K562 (cell line): ENCODE measurements around the gene UPF1. TPM values are rescaled to one million over a fixed set of nuclear protein-coding genes. Genes with fewer than 3 reads are reported as not detected.

Experiments used
- ATAC-seq: fragments of 200-7000 bp; cut with Tn5 transposase; 3 replicates; pipeline ENCODE4 v1.9.1; 2020; ENCODE audit warnings: moderate library complexity
- BruUV-seq: library from RNA; stranded (reverse); fragments of 400-500 nt; replicated peaks from 2 replicates; lab custom pipeline; 2021; lab: Mats Ljungman, UMichigan
- CTCF ChIA-PET: fragments of 300-600 bp; formaldehyde crosslinking; extraction: SDS; loops from one replicate; lab custom pipeline; 2021; ENCODE audit warnings: low intra/inter-chr PET ratio; lab: Yijun Ruan, JAX
- POLR2A ChIA-PET: fragments of 300-600, 350-650 bp; sonication (Branson Sonifier 250); formaldehyde crosslinking; extraction: SDS; loops from one replicate; lab custom pipeline; 2021; ENCODE audit warnings: antibody characterized with exemption, inconsistent platforms; lab: Yijun Ruan, JAX
- DNase-seq, 4 experiments: peaks; one replicate each; pipeline versions ENCODE4 v3.0.0 to v3.0.0-alpha.2; 2011 to 2018; ENCODE audit warnings: low spot score in 3 of 4, mixed read lengths in 3 of 4; ENCODE audit errors: extremely low read depth in 1 of 4
- FAIRE-seq: peaks from 2 replicates; lab custom pipeline; 2011; peaks lifted over from hg19 to GRCh38; lab: Jason Lieb, UNC
- H2AFZ ChIP-seq: 2 replicates; pipeline ENCODE4 v1.6.0; 2011; ENCODE audit warnings: low read depth, low read length, control low read depth, inconsistent platforms
- H3K27ac ChIP-seq: fragments of 200-600 bp; 3 replicates; pipeline ENCODE4 v1.8.0; 2011; ENCODE audit warnings: low read depth, mild to moderate bottlenecking, control low read depth, inconsistent platforms, low read length, moderate library complexity, mixed read lengths; ENCODE audit errors: extremely low read depth
- H3K27me3 ChIP-seq, 2 experiments: fragments of 300-600 bp in 1 of 2; 2 replicates in 1 of 2; 3 replicates in 1 of 2; pipeline versions ENCODE4 v1.6.0 to v1.8.0; 2011; ENCODE audit warnings: inconsistent platforms in 2 of 2, low read length in 2 of 2, mild to moderate bottlenecking in 1 of 2, mixed read lengths in 1 of 2, moderate library complexity in 1 of 2; ENCODE audit not compliant: control insufficient read depth in 2 of 2, insufficient read depth in 2 of 2
- H3K36me3 ChIP-seq: fragments of 300-600 bp; 3 replicates; pipeline ENCODE4 v1.8.0; 2011; ENCODE audit warnings: mild to moderate bottlenecking, low read length, inconsistent platforms; ENCODE audit not compliant: control insufficient read depth, insufficient read depth
- H3K4me1 ChIP-seq, 2 experiments: fragments of 200-600 bp in 1 of 2; replicated peaks in 1 of 2; 2 replicates in 1 of 2; 3 replicates in 1 of 2; pipeline versions ENCODE4 v1.5.1 to v1.8.0; 2011; ENCODE audit warnings: inconsistent platforms in 2 of 2, low read length in 2 of 2, mild to moderate bottlenecking in 1 of 2, mixed read lengths in 1 of 2, moderate library complexity in 1 of 2; ENCODE audit not compliant: control insufficient read depth in 2 of 2, insufficient read depth in 2 of 2
- H3K4me2 ChIP-seq: 2 replicates; pipeline ENCODE4 v1.6.1; 2011; ENCODE audit warnings: low read length, control low read depth, inconsistent platforms, mixed read lengths; ENCODE audit not compliant: insufficient read depth
- H3K4me3 ChIP-seq: fragments of 200-600 bp; sonication (generic), shearing (Covaris generic); 2 replicates; pipeline ENCODE4 v1.5.1; 2016; ENCODE audit warnings: control low read depth, inconsistent platforms
- H3K79me2 ChIP-seq: fragments of 200-600 bp; 3 replicates; pipeline ENCODE4 v1.8.0; 2011; ENCODE audit warnings: low read length, inconsistent platforms; ENCODE audit not compliant: control insufficient read depth, insufficient read depth
- H3K9ac ChIP-seq, 2 experiments: 2 replicates each; pipeline versions ENCODE4 v1.6.0 to v1.6.1; 2011; ENCODE audit warnings: low read depth in 2 of 2, low read length in 2 of 2, control low read depth in 1 of 2, inconsistent platforms in 1 of 2, mild to moderate bottlenecking in 1 of 2, mixed read lengths in 1 of 2; ENCODE audit not compliant: insufficient read depth in 1 of 2
- H3K9me1 ChIP-seq: one replicate; pipeline ENCODE4 v1.6.0; 2011; ENCODE audit warnings: inconsistent platforms, mild to moderate bottlenecking, low read length, moderate library complexity; ENCODE audit not compliant: control insufficient read depth, insufficient read depth
- H3K9me3 ChIP-seq: replicated peaks from 2 replicates; pipeline ENCODE4 v1.5.1; 2011; ENCODE audit warnings: low read depth, low read length, inconsistent platforms; ENCODE audit not compliant: control insufficient read depth, insufficient read depth
- H4K20me1 ChIP-seq: replicated peaks from 2 replicates; pipeline ENCODE4 v1.6.1; 2011; ENCODE audit warnings: low read length, inconsistent platforms, mixed read lengths; ENCODE audit not compliant: control insufficient read depth, insufficient read depth
- CCAR2 ChIP-seq: fragments of 200-400 bp; formaldehyde crosslinking; IDR thresholded peaks from 2 replicates; pipeline ENCODE4 v1.6.1; 2017; ENCODE audit warnings: mild to moderate bottlenecking, low read depth, low read length
- STAT5B ChIP-seq: fragments of 250-450 bp; sonication (Bioruptor Pico); IDR thresholded peaks from 2 replicates; pipeline ENCODE4 v1.8.0; 2021; ENCODE audit warnings: mild to moderate bottlenecking, inconsistent platforms
- WGBS: fragments of 100-300 bp; shearing (Covaris generic); methylation state at CpG from one replicate; pipeline ENCODE4 v1.1.6; 2016; ENCODE audit warnings: low coverage, mixed read lengths; ENCODE audit not compliant: insufficient coverage; ENCODE audit errors: missing lambda C conversion rate; 5-methylcytosine and 5-hydroxymethylcytosine counted together
- in situ Hi-C: fragments of 300-500 bp; cut with MboI; formaldehyde crosslinking; loops from 4 replicates; pipeline ENCODE4 v1.15.0; 2018; ENCODE audit warnings: inconsistent platforms, mixed read lengths
- intact Hi-C: fragments of 100-400 bp; cut with micrococcal nuclease; formaldehyde crosslinking; loops from 2 replicates; pipeline ENCODE4 v1.14.2; 2022
- polyA plus RNA-seq, 8 experiments: library from polyadenylated mRNA; depleted of rRNA in 4 of 8; stranded (reverse) in 5 of 8; unstranded in 3 of 8; fragments of >200 nt; fragmentation: Nextera tagmentation in 2 of 8; fragmentation: Illumina TruSeq in 1 of 8; extraction: Ambion mirVana in 2 of 8; extraction: Trizol in 1 of 8; gene quantifications; 2 replicates each; pipeline versions ENCODE4 v1.2.1 to v1.2.3, GENCODE V29; 2011 to 2014; ENCODE audit warnings: inconsistent platforms in 1 of 8, missing spikeins in 1 of 8
- total RNA-seq, 7 experiments: library from RNA; depleted of rRNA in 6 of 7; stranded (reverse); fragments of >200 nt in 6 of 7; fragmentation: Illumina TruSeq in 2 of 7; extraction: Trizol in 2 of 7; gene quantifications; 2 replicates each; pipeline versions ENCODE4 v1.2.1 to v1.2.3, GENCODE V29; 2011 to 2021; ENCODE audit warnings: low replicate concordance in 1 of 7
- TF ChIP-seq, protein P1 (sequence below): IDR thresholded peaks from 3 replicates; pipeline ENCODE4 v1.6.1; 2011; ENCODE audit warnings: borderline replicate concordance, mild to moderate bottlenecking, moderate library complexity; ENCODE audit not compliant: insufficient read length; ENCODE audit errors: extremely low read depth

The UPF1 gene
- total and polyA plus RNA-seq, 9 of the 15 experiments (the other 6 are each of a cell fraction or from before 2014, with no cell fraction given): 0.34 to 103 (median 27.9) TPM

DNA sequence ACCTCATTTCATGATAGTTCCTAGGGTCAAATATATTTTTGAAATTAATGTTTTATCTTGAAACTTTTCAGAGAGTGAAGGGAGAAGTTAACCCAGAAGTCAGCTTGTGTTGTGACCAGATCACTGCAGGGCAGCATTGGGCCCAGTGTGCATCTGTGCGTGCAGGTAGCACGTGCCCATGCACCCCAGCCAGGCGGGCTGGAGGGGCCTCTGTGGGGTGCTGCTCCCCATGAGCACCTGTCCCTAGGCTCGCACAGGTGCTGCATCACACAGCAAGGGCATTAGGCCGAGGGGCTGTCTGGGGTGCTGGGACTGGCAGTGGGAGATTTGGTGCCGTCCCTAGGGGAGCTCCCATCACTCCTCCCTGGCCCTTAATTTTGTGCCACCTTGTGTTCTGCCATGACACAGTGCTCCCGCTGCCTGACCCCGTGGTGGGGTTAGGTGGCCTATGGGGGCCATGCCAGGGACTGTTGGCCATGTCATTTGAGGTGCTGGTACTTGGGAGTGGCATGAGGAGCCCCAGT lies 13.1 kb downstream of the UPF1 start:
- H3K27ac ChIP-seq: no peak overlapping the region
- POLR2A ChIA-PET: interaction anchor here (0.5 to 3.1 kb wide), 4 partner anchors 10 to 540 kb away, joined by 3 to 21 read pairs (median 5); no protein-coding TSS in a partner anchor
- FAIRE-seq (no peak), DNase-seq (no peak), ATAC-seq (no peak)
- in situ Hi-C loops (no loop called here), intact Hi-C loops (loop anchor here (10.0 kb wide), 1 partner anchor 250 kb away; no protein-coding TSS in a partner anchor)
- no TSS peak for BruUV-seq
- peaks cover 99% of the 10 kb centered on the region for H3K79me2 ChIP-seq
- no peak overlapping the region for H2AFZ ChIP-seq
- H3K9me1 ChIP-seq: peaks cover 23% of the 10 kb centered on the region
- H3K36me3 ChIP-seq: peaks cover 77% of the 10 kb centered on the region
- CTCF ChIA-PET: no interaction called here
- H3K27me3 ChIP-seq: no peaks in the 10 kb centered on the region; a peak in 1 of 5 replicates
- H3K4me3 ChIP-seq: no peak overlapping the region
- H3K4me2 ChIP-seq: no peak overlapping the region
- no peaks in the 10 kb centered on the region for H3K9me3 ChIP-seq
- peaks cover 73% of the 10 kb centered on the region for H4K20me1 ChIP-seq
- H3K4me1 ChIP-seq: peaks cover 6 to 41% of the 10 kb centered on the region in 2 experiments; a peak in 4 of 5 replicates
- H3K9ac ChIP-seq: peak overlapping the region in 1 of 2 experiments; percentile 50; a peak in 1 of 4 replicates
- TF ChIP-seq STAT5B (CRISPR knock-in tag) (no peak), CCAR2 (no peak)
- TF ChIP-seq, protein P1, sequence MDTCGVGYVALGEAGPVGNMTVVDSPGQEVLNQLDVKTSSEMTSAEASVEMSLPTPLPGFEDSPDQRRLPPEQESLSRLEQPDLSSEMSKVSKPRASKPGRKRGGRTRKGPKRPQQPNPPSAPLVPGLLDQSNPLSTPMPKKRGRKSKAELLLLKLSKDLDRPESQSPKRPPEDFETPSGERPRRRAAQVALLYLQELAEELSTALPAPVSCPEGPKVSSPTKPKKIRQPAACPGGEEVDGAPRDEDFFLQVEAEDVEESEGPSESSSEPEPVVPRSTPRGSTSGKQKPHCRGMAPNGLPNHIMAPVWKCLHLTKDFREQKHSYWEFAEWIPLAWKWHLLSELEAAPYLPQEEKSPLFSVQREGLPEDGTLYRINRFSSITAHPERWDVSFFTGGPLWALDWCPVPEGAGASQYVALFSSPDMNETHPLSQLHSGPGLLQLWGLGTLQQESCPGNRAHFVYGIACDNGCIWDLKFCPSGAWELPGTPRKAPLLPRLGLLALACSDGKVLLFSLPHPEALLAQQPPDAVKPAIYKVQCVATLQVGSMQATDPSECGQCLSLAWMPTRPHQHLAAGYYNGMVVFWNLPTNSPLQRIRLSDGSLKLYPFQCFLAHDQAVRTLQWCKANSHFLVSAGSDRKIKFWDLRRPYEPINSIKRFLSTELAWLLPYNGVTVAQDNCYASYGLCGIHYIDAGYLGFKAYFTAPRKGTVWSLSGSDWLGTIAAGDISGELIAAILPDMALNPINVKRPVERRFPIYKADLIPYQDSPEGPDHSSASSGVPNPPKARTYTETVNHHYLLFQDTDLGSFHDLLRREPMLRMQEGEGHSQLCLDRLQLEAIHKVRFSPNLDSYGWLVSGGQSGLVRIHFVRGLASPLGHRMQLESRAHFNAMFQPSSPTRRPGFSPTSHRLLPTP: no peak
- 91% methylated on average over 8 of the region's 8 CpGs for WGBS
